Stomach (tissue), 9 donors: ENCODE results near the gene KDELR3. TPM values are rescaled to one million over a fixed set of nuclear protein-coding genes. Genes with fewer than 3 reads are reported as not detected.
"Not testable (repeated sequence)": the region's sequence is repeated elsewhere in the genome, so short reads cannot be mapped to it uniquely, and the experiment has no call there.

Source experiments
- DNase-seq, 2 donors: peaks; one replicate each; pipeline versions ENCODE4 v3.0.0 to v3.0.0-alpha.2; 2013 to 2019
- H3K27ac ChIP-seq, 5 donors: fragments of 200-600 bp in 4 of 5; sonication (generic) in 4 of 5; one replicate each; pipeline ENCODE4 v1.5.1; 2013 to 2019; ENCODE audit warnings: mild to moderate bottlenecking in 1 of 5, moderate library complexity in 1 of 5
- H3K27me3 ChIP-seq, 3 donors: fragments of 200-600 bp; sonication (generic); one replicate each; pipeline ENCODE4 v1.5.1; 2017 to 2019; ENCODE audit warnings: mixed run types in 1 of 3
- H3K36me3 ChIP-seq, 4 donors: fragments of 200-600 bp; sonication (generic); 1 replicate in 3 of 4; 2 replicates in 1 of 4; pipeline ENCODE4 v1.5.1; 2016 to 2019
- H3K4me1 ChIP-seq, 4 donors: fragments of 200-600 bp; sonication (generic); one replicate each; pipeline ENCODE4 v1.5.1; 2016 to 2019
- H3K4me3 ChIP-seq, 4 donors: fragments of 200-600 bp; sonication (generic) in 3 of 4; one replicate each; pipeline ENCODE4 v1.5.1; 2016 to 2019; ENCODE audit warnings: mild to moderate bottlenecking in 1 of 4
- H3K9me3 ChIP-seq, 4 donors: fragments of 200-600 bp; sonication (generic); one replicate each; pipeline ENCODE4 v1.5.1; 2016 to 2019
- CTCF ChIP-seq, 7 experiments: fragments of 450-650 bp in 4 of 7; fragments of 200-600 bp in 3 of 7; sonication (generic) in 3 of 7; IDR thresholded peaks; one replicate each; pipeline ENCODE4 v1.5.1; 2016 to 2019; ENCODE audit warnings: antibody characterized with exemption in 7 of 7, control low read depth in 2 of 7, mild to moderate bottlenecking in 1 of 7
- EP300 ChIP-seq: sonication (generic); formaldehyde crosslinking; IDR thresholded peaks from one replicate; pipeline ENCODE4 v1.6.1; 2017; ENCODE audit warnings: antibody characterized with exemption
- POLR2A ChIP-seq, 4 donors: fragments of 450-650 bp; IDR thresholded peaks; one replicate each; pipeline ENCODE4 v1.6.1; 2016; ENCODE audit warnings: antibody characterized with exemption in 4 of 4, control low read depth in 2 of 4, mild to moderate bottlenecking in 1 of 4, moderate library complexity in 1 of 4
- POLR2AphosphoS5 ChIP-seq, 3 donors: sonication (generic); formaldehyde crosslinking; IDR thresholded peaks; one replicate each; pipeline ENCODE4 v1.6.1; 2016; ENCODE audit warnings: antibody characterized with exemption in 3 of 3
- WGBS, 5 donors: extraction: QIAGEN DNeasy Blood & Tissue Kit in 3 of 5; methylation state at CpG; one replicate each; pipeline versions ENCODE4 v1.1.5 to v1.1.7; 2013 to 2018; 5-methylcytosine and 5-hydroxymethylcytosine counted together
- intact Hi-C: fragments of 100-400 bp; cut with DNase I; formaldehyde crosslinking; loops from one replicate; pipeline ENCODE4 v1.15.1; 2023; ENCODE audit warnings: low total_unique reads
- polyA plus RNA-seq, 3 donors: library from polyadenylated mRNA; stranded (reverse); fragments of 200-250 nt; gene quantifications; one replicate each; pipeline ENCODE4 v1.2.3, GENCODE V29; 2013
- total RNA-seq, 5 donors: library from RNA; depleted of rRNA; stranded (reverse); fragments of >200 nt; gene quantifications; one replicate each; pipeline versions ENCODE4 v1.1.0 to v1.2.3, GENCODE V29; 2014 to 2016
- donor health status: healthy with polysubstance abuse.
- donor health status: Bipolar disorder and iron deficiency.
- donor health status: healthy.

Gene KDELR3
- total and polyA plus RNA-seq, 8 donors, result 3.6 to 30.7 (median 11.6) TPM; not detected in 1

GRCh38 chr22:38468443-38469305, 778 bp downstream of the KDELR3 start:
- H3K4me1 ChIP-seq, result peaks cover 13 to 21% (median 19%) of the 10 kb centered on the region in 4 donors
- TF ChIP-seq POLR2A (IDR thresholded peaks at IDR 0.05) (no peak), EP300 (no peak), CTCF (IDR thresholded peaks at IDR 0.05) (no peak), POLR2AphosphoS5 (IDR thresholded peaks at IDR 0.05) (no peak)
- intact Hi-C loops, result no loop called here
- H3K36me3 ChIP-seq, result no peaks in the 10 kb centered on the region
- peak overlapping the region; percentile 20 to 73 (median 70) for H3K27ac ChIP-seq
- peaks cover 0 to 48% (median 5%) of the 10 kb centered on the region in 3 donors for H3K27me3 ChIP-seq
- WGBS, 5 donors, result 29 to 51% (median 42%) methylated on average over 16 to 28 of the region's 28 CpGs
- H3K4me3 ChIP-seq, result peak overlapping the region; percentile 50 to 66 (median 58)
- H3K9me3 ChIP-seq, result no peaks in the 10 kb centered on the region
- DNase-seq, result peak in 1 of 2 donors; percentile 58

- intact Hi-C loops, result no loop called here
- Histone ChIP-seq H3K4me1 (peaks cover 13 to 21% (median 19%) of the 10 kb centered on the region in 4 donors), H3K9me3 (no peaks in the 10 kb centered on the region), H3K27ac (no peak overlapping the region), H3K36me3 (no peaks in the 10 kb centered on the region), H3K27me3 (peaks cover 0 to 41% (median 5%) of the 10 kb centered on the region in 3 donors), H3K4me3 (peak overlapping the region in 3 of 4 donors; percentile 50 to 66 (median 62))
- 80 to 92% (median 87%) methylated on average over 5 to 6 of the region's 6 CpGs for WGBS, 5 donors
- peak in 1 of 2 donors; percentile 8 for DNase-seq
- no peak for TF ChIP-seq POLR2A (IDR thresholded peaks at IDR 0.05)
- no peak for TF ChIP-seq CTCF (IDR thresholded peaks at IDR 0.05)
- no peak for TF ChIP-seq EP300
- TF ChIP-seq POLR2AphosphoS5 (IDR thresholded peaks at IDR 0.05), result no peak
Observed at GRCh38 chr22:38469306-38469781, 1.4 kb downstream of the KDELR3 start.

- H3K36me3 ChIP-seq, DNase-seq, H3K27ac ChIP-seq, H3K4me3 ChIP-seq, intact Hi-C loops, H3K9me3 ChIP-seq: not testable (repeated sequence)
- 91 to 97% (median 95%) methylated on average over 10 of the region's 10 CpGs for WGBS, 5 donors
- peaks cover 13 to 21% (median 19%) of the 10 kb centered on the region in 4 donors for H3K4me1 ChIP-seq
- peaks cover 0 to 38% (median 5%) of the 10 kb centered on the region in 3 donors for H3K27me3 ChIP-seq
Observed at GRCh38 chr22:38470179-38470578, 2.3 kb downstream of the KDELR3 start.

- no peak for TF ChIP-seq CTCF (IDR thresholded peaks at IDR 0.05)
- TF ChIP-seq POLR2AphosphoS5 (IDR thresholded peaks at IDR 0.05), result no peak
- no peak for TF ChIP-seq EP300
- no peak for TF ChIP-seq POLR2A (IDR thresholded peaks at IDR 0.05)
- 85 to 93% (median 93%) methylated on average over 10 to 11 of the region's 11 CpGs for WGBS, 5 donors
- intact Hi-C loops, result no loop called here
- H3K4me3 ChIP-seq, result no peak overlapping the region
- H3K4me1 ChIP-seq, result peaks cover 13 to 21% (median 19%) of the 10 kb centered on the region in 4 donors
- no peaks in the 10 kb centered on the region for H3K36me3 ChIP-seq
- H3K9me3 ChIP-seq, result no peaks in the 10 kb centered on the region
- H3K27me3 ChIP-seq, result peaks cover 0 to 27% (median 5%) of the 10 kb centered on the region in 3 donors
- DNase-seq, result no peak
- H3K27ac ChIP-seq, result no peak overlapping the region
Observed at GRCh38 chr22:38471237-38471636, 3.3 kb downstream of the KDELR3 start.
